NCI-H1092 treated with DMSO at 0.1 percent for 48 hours (cell line): ENCODE data around the gene KCNN2.

Experiments used
- DNase-seq: peaks from one replicate; lab custom pipeline; 2025; lab: John Stamatoyannopoulos, UW

Gene KCNN2

DNA sequence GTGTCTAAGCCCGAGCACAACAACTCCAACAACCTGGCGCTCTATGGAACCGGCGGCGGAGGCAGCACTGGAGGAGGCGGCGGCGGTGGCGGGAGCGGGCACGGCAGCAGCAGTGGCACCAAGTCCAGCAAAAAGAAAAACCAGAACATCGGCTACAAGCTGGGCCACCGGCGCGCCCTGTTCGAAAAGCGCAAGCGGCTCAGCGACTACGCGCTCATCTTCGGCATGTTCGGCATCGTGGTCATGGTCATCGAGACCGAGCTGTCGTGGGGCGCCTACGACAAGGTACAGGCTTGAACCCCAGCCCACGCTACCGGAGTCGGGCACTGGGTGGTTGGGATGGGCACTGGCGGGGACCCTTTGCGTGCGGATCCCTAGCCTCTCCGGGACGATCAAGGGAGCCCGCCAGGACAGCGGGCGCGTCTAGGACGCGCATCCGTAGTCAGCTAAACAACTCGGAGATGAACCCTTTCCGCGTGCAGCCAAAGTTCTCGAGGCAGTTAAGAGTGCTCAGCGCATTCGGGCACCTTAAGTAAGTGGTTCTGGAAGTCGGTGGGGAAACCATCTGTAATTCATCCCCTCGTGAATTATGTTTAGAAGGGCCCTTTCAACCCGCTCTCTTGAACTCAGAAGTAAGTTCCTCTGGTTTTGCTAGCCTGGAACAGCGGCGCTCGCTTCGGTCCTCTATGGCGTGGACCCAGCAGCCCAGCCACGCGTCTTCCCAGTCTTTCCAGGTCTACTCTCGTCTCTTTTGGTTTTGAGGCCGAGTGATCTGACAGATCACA is 1.3 kb downstream of the KCNN2 start:
- peak; percentile 24 for DNase-seq

- DNase-seq = no peak
Measured at GRCh38 chr5:114363837-114364236, 2.0 kb downstream of the KCNN2 start.

DNA sequence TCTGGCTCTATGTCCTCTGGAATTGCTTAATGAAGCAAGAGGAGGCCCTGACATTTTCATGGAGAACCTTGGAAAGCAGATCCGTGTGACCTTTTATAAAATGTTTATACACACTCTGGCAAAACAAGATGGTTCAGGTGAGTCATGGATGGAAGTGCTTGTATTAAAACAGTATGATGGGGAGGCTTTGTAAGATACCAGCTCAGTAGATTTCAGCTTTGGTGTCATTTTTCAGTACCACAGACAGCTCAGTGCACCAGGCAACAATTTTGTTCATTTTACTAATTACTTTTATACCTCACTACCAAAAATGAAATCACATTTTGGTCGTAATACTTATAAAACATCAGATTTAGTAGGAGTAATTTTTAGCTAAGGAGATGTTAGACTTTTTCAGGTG is 5.2 kb downstream of the KCNN2 start:
- DNase-seq = no peak

- DNase-seq = no peak
Measured at GRCh38 chr5:114369680-114370417, 8.0 kb downstream of the KCNN2 start.

DNA sequence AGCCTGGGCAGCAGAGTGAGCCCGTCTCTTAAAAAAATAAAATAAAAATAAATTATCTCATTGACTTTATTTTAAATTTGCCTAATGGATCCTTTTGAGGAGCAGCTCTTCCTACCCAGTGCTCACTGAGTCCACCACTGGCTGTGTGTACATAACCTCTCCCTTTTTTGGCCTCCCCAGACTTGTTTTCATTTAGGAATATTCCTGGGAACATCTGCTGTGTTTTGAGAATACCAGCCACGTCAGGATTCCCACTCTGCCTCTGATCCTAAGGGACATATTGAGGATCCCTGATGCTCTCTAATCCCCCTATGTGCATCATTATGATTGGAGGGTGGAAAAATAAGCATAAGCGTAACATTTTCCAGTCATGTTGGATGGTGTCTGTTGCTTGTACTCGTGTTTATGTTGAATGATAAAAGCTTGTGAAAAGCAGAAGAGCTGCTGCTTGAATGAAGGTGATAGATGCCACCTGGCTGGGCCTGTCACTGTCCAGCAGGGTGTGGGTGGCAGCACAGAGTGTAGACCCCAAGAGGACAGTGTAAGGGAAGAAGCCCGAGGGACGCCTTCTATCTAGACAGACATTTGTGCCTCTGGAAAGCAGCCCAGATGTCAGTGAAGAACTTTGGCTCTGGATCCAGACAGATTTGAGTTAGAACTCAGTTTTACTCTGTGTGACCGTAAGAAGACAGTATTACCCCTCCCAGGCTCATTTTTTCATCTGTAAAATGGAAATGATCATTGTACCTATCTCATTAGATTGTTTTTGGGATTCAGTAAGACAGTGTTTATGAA is 15.4 kb downstream of the KCNN2 start:
- no peak for DNase-seq

DNA sequence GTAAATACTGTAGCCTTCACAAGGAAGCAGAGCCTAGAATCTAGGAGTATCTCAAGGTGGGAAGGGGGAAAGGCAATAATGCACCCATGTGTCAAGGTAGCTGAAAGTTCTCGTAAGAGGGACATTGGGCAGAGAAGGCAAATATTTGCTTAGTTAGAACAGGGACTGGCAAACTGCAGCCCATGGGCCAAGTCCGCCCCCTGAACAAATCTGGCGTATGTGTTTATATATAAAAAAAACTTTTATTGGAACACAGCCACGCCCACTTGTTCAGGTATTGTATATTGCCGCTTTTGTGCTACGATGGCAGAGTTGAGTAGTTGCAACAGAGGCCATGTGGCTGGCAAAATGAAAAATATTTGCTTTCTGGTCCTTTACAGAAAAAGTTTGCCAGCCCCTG is 16.1 kb downstream of the KCNN2 start:
- no peak for DNase-seq

- no peak for DNase-seq
Measured at GRCh38 chr5:114380721-114381120, 18.9 kb downstream of the KCNN2 start.

GRCh38 chr5:114387433-114387832 is 25.6 kb downstream of the KCNN2 start:
- DNase-seq = no peak

- DNase-seq = no peak
Measured at GRCh38 chr5:114390431-114390830, 28.6 kb downstream of the KCNN2 start.

- no peak for DNase-seq
Measured at GRCh38 chr5:114391321-114391720, 29.5 kb downstream of the KCNN2 start.

GRCh38 chr5:114393159-114393558 is 31.3 kb downstream of the KCNN2 start:
- no peak for DNase-seq

- no peak for DNase-seq
Measured at GRCh38 chr5:114402206-114402605, 40.3 kb downstream of the KCNN2 start.

GRCh38 chr5:114407783-114408182 is 45.9 kb downstream of the KCNN2 start:
- no peak for DNase-seq

GRCh38 chr5:114408847-114409246 is 47.0 kb downstream of the KCNN2 start:
- no peak for DNase-seq

- no peak for DNase-seq
Measured at GRCh38 chr5:114411380-114411931, 49.6 kb downstream of the KCNN2 start.

DNA sequence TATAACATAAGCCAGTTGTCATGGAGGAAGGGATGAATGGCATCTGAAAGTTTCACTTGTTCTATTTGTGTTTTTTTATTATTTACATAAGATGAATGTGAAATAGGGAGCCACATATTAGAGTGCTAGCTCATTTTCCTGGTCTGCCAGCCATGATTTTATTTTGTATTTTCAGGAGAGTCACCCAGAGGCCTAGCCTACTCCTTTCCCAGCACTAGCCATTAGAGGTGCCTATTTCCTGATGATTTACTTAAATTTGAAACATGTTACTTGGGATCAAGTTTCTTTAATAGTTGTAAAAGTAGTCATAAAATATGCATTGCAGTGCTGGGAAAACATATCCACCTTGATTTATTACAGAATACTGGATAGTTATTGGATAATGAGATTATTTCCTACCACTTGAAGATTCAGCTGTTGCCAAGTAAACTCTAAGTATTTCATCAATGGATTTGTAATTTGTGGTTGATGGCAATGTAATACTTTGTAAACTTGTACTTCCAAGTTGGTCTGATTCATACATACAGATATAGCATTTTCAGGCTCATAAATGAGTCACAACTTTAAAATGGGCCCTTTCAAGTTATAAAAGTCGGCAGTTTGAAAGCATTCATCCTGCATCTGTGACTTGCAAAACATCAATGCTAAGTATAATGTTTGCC is 50.8 kb downstream of the KCNN2 start:
- no peak for DNase-seq

DNA sequence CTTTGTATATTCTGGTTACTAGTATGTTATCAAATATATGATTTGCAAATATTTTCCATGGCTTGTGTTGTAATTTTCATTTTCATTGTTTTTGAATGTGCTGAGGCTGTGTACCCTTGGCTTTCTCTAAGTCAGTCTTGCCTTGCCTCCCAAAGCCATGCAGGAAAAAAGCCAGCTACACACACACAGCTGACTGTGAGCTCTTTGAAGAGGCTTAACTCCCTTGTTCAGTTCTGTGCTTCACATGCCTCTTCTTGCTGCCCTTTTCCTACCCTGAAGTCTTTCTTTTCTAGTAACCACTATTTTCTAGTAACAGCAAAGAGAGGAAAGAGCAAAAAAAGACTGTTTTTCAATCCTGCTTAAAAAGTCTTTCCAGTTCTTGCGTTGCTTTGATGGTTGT is 53.9 kb downstream of the KCNN2 start:
- DNase-seq = no peak

DNA sequence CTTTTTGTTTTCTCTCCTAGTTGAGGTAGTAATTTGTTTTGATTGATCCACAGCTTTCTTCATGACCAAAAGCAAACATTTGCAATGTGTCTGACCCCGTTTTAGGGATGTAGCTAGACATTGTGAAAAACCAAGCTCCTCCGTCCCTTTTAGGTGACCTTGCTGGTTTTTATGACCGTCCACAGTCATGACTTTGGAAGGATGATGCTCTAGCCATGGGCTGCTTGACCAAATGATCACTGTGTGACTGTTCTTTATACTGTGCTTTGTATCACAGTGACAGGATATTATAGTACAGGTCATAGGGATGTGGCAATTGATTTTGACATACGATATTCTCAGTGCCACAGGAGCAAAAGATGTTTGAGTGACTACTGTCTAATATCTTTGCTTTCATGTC is 54.4 kb downstream of the KCNN2 start:
- DNase-seq = no peak

GRCh38 chr5:114417519-114417918 is 55.6 kb downstream of the KCNN2 start:
- DNase-seq = no peak

DNA sequence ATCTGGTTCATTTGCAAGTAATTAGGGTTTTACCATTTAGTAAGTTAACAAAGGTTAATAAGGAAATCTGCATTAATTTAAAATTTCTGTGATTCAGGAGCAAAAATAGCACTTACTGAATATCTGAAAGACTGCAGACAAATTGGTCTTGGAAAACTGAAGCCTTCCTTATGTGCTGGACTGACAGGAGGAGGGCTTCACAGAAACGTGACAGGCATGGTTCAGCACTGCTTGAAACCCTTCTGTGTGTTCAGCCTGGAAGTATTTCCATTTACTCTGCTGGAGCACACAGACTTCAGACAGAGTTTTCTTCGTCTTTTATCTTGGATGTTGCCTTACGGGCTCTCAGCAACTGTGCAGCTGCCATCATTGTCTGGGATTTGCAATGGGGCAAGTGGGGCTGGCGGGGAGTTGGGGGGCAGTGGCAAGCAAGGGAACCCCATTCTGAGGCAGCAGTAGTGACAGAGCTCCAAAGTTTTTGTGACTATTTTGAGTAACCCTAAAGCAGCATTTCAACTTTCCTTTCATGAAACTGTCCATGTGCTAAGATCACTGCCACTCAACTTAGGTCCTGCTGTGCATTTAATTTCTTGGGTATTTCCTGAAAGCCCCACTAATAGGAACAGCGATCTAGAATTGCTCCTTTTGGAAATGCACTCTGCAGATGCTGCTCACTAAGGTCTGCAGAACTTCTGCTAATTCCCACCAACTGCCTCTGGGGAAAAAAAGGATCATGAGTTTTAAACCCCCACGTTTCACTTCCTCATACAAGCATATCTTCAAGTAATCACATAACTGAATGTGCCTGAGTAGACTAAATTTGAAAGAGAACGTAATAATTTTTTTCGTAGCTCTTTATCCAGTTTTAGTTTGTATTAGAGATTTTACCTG is 56.6 kb downstream of the KCNN2 start:
- no peak for DNase-seq

DNA sequence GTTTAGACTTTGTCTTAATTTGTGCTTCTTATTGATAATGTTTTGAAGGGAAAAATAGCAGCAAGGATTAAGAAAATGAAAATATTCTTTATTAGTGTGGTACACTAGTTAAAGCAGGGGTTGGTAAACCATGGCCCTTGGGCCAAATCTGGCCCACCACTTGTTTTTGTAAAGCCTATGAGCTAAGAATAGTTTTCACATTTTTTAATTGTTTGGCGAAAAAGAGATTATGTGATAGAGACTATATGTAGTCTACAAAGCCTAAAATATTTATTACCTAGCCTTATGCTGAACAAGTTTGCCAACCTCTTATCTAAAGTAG is 57.2 kb downstream of the KCNN2 start:
- no peak for DNase-seq
